ENCODE results near the gene WWTR1.

DNA sequence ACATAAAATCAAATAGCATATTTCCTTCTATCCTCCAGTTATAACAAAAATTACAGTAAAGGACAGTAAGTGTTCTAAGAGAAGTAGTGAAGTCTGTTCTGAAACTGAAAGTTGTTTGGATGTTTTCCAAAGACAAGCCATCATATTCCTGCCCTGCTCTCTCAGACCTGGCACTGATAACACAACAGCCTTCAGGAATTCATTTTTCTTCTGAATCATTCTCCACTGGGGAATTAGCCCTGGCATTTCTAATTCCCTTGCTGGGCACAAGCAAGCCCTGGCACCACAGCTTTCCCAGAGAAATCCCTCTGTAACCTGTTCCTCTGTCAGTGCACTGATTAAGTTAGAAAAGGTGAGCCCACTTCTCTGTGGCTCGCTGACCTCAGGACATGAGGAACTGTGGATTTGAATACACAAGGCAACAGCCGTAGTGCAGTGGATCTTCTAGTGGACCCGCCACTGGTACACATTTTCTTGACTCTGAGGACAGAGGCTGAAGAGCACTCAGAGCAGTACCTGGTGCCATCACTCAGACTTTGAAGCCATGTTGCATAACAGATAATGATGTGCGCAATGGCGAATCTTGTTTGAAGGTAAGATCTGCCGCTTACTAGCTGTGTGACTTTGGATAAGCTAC lies 61.6 kb downstream of the WWTR1 start:
- no peak for TF ChIP-seq CEBPB (IDR thresholded peaks at IDR 0.05; ENCODE audit: low read depth, low read length)
- TF ChIP-seq CHD1 (IDR thresholded peaks at IDR 0.05; ENCODE audit: low read depth, low read length): no peak
- TF ChIP-seq MAFK (IDR thresholded peaks at IDR 0.05; ENCODE audit: low read depth, low read length): no peak
- TF ChIP-seq, protein P1, sequence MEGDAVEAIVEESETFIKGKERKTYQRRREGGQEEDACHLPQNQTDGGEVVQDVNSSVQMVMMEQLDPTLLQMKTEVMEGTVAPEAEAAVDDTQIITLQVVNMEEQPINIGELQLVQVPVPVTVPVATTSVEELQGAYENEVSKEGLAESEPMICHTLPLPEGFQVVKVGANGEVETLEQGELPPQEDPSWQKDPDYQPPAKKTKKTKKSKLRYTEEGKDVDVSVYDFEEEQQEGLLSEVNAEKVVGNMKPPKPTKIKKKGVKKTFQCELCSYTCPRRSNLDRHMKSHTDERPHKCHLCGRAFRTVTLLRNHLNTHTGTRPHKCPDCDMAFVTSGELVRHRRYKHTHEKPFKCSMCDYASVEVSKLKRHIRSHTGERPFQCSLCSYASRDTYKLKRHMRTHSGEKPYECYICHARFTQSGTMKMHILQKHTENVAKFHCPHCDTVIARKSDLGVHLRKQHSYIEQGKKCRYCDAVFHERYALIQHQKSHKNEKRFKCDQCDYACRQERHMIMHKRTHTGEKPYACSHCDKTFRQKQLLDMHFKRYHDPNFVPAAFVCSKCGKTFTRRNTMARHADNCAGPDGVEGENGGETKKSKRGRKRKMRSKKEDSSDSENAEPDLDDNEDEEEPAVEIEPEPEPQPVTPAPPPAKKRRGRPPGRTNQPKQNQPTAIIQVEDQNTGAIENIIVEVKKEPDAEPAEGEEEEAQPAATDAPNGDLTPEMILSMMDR (conservative IDR thresholded peaks at IDR 0.05; ENCODE audit: low read depth, low read length): no peak
- no peak for TF ChIP-seq FOS (IDR thresholded peaks at IDR 0.05; ENCODE audit: low read depth, low read length)
- no peak for TF ChIP-seq RFX5 (IDR thresholded peaks at IDR 0.05; ENCODE audit: low read depth, low read length)
- TF ChIP-seq SMC3 (IDR thresholded peaks at IDR 0.05; ENCODE audit: low read depth, low read length): no peak
- no peak for TF ChIP-seq POLR2A (IDR thresholded peaks at IDR 0.05; ENCODE audit: low read depth, low read length)
- no peak for TF ChIP-seq RAD21 (IDR thresholded peaks at IDR 0.05; ENCODE audit: low read length)
- TF ChIP-seq, protein P2, sequence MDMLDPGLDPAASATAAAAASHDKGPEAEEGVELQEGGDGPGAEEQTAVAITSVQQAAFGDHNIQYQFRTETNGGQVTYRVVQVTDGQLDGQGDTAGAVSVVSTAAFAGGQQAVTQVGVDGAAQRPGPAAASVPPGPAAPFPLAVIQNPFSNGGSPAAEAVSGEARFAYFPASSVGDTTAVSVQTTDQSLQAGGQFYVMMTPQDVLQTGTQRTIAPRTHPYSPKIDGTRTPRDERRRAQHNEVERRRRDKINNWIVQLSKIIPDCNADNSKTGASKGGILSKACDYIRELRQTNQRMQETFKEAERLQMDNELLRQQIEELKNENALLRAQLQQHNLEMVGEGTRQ (IDR thresholded peaks at IDR 0.05; ENCODE audit: low read depth, low read length): no peak
- no peak for TF ChIP-seq BHLHE40 (IDR thresholded peaks at IDR 0.05; ENCODE audit: low read depth, low read length)
- no peak for TF ChIP-seq RCOR1 (IDR thresholded peaks at IDR 0.05; ENCODE audit: insufficient replicate concordance, low read length)
- TF ChIP-seq, protein P3, sequence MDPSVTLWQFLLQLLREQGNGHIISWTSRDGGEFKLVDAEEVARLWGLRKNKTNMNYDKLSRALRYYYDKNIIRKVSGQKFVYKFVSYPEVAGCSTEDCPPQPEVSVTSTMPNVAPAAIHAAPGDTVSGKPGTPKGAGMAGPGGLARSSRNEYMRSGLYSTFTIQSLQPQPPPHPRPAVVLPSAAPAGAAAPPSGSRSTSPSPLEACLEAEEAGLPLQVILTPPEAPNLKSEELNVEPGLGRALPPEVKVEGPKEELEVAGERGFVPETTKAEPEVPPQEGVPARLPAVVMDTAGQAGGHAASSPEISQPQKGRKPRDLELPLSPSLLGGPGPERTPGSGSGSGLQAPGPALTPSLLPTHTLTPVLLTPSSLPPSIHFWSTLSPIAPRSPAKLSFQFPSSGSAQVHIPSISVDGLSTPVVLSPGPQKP (IDR thresholded peaks at IDR 0.05; ENCODE audit: borderline replicate concordance, low read depth, low read length): no peak
- TF ChIP-seq MXI1 (IDR thresholded peaks at IDR 0.05; ENCODE audit: borderline replicate concordance, low read depth, low read length): no peak

Measured in IMR-90 (cell line).